PC-9 (cell line): ENCODE data around the gene CCDC154.

ENCODE experiments used
- CTCF ChIP-seq: fragments of 200-600 bp; sonication (generic); conservative IDR thresholded peaks from 2 replicates; pipeline ENCODE4 v1.6.1; 2017; ENCODE audit warnings: mixed run types, antibody characterized with exemption, mild to moderate bottlenecking, moderate library complexity
- EZH2 ChIP-seq: fragments of 200-600 bp; sonication (generic); IDR thresholded peaks from 2 replicates; pipeline ENCODE4 v1.8.0; 2017; ENCODE audit warnings: antibody characterized with exemption, low read depth

GRCh38 chr16:1464894-1465566, 20.7 kb upstream of the CCDC154 start:
- TF ChIP-seq CTCF, result no peak
- TF ChIP-seq EZH2, result no peak
